ENCODE results near the gene PPP1R13B. TPM values are rescaled to one million over a fixed set of nuclear protein-coding genes. Genes with fewer than 3 reads are reported as not detected.

Gene PPP1R13B
- total RNA-seq, 1 experiment from 2014 or later, result 10.3 TPM

DNA sequence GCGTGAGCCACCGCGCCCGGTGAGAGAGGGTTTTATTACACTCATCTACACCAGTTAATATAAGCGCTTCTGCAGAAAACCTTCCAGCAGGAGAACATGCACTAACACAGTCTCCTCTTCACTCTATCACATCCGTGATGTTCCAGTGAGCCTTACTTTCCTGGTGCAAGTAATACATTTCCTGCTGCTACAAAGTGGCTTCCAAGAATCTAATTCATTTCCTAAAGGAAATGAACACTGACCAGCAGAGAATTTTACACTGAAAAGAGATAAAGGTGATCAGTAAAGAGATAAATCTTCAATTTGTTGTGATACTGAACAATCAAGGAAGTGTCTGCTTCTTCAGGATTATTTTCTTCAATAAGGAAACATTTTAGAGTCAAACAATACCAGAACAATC lies 92.3 kb downstream of the PPP1R13B start:
- CTCF ChIA-PET, result interaction anchor here (1.3 kb wide), 1 partner anchor 146 kb away, joined by 6 read pairs; no protein-coding TSS in a partner anchor
- POLR2A ChIA-PET, result interaction anchor here (0.7 kb wide), 1 partner anchor 23 kb away, joined by 8 read pairs; no protein-coding TSS in a partner anchor
- H3K4me1 Mint-ChIP-seq, result peaks cover 6% of the 10 kb centered on the region; the same call in 1 of the 2 replicates
- H3K9me3 Mint-ChIP-seq, result no peaks in the 10 kb centered on the region
- TF ChIP-seq ESRRA (CRISPR knock-in tag; IDR thresholded peaks at IDR 0.05; ENCODE audit: borderline replicate concordance) (no peak), FOXJ3 (CRISPR knock-in tag; IDR thresholded peaks at IDR 0.05; ENCODE audit: borderline replicate concordance) (no peak), ZNF263 (CRISPR knock-in tag; IDR thresholded peaks at IDR 0.05; ENCODE audit: low read depth) (no peak)
- TF ChIP-seq, protein P1, sequence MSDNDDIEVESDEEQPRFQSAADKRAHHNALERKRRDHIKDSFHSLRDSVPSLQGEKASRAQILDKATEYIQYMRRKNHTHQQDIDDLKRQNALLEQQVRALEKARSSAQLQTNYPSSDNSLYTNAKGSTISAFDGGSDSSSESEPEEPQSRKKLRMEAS (CRISPR knock-in tag; IDR thresholded peaks at IDR 0.05), result no peak
- TF ChIP-seq, protein P2, sequence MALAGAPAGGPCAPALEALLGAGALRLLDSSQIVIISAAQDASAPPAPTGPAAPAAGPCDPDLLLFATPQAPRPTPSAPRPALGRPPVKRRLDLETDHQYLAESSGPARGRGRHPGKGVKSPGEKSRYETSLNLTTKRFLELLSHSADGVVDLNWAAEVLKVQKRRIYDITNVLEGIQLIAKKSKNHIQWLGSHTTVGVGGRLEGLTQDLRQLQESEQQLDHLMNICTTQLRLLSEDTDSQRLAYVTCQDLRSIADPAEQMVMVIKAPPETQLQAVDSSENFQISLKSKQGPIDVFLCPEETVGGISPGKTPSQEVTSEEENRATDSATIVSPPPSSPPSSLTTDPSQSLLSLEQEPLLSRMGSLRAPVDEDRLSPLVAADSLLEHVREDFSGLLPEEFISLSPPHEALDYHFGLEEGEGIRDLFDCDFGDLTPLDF (CRISPR knock-in tag; IDR thresholded peaks at IDR 0.05), result no peak
- TF ChIP-seq, protein P3, sequence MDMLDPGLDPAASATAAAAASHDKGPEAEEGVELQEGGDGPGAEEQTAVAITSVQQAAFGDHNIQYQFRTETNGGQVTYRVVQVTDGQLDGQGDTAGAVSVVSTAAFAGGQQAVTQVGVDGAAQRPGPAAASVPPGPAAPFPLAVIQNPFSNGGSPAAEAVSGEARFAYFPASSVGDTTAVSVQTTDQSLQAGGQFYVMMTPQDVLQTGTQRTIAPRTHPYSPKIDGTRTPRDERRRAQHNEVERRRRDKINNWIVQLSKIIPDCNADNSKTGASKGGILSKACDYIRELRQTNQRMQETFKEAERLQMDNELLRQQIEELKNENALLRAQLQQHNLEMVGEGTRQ (CRISPR knock-in tag; IDR thresholded peaks at IDR 0.05), result no peak
- TF ChIP-seq, protein P4, sequence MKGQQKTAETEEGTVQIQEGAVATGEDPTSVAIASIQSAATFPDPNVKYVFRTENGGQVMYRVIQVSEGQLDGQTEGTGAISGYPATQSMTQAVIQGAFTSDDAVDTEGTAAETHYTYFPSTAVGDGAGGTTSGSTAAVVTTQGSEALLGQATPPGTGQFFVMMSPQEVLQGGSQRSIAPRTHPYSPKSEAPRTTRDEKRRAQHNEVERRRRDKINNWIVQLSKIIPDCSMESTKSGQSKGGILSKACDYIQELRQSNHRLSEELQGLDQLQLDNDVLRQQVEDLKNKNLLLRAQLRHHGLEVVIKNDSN (CRISPR knock-in tag; IDR thresholded peaks at IDR 0.05), result no peak
- no peak overlapping the region for H3K27ac Mint-ChIP-seq
- DNase-seq (ENCODE audit: low spot score), result no peak
- no peaks in the 10 kb centered on the region for H3K36me3 Mint-ChIP-seq
- H3K4me3 Mint-ChIP-seq, result no peak overlapping the region
- no peaks in the 10 kb centered on the region; the same call in 1 of the 2 replicates for H3K27me3 Mint-ChIP-seq (ENCODE audit: low read depth)
- ATAC-seq, result no peak

DNA sequence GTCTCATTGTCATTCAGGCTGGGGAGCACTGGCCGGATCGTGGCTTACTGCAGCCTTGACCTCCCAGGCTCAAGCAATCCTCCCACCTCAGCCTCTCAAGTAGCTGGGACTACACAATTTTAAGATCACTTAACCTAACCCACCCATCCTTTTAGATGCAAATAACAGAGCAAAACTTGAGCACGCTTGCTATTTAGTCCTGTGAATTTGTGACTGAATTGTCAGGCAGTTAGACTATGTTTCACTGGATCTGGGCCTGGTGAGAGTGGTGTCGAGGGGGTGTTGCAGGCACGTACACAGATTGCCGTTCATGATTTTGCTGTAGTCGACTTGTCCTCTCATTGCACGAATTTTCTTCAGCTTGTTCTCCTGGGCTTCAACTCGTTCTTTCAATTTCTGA lies 93.6 kb downstream of the PPP1R13B start:
- peak overlapping the region; percentile 57; the same call in 1 of the 2 replicates for H3K27ac Mint-ChIP-seq

DNA sequence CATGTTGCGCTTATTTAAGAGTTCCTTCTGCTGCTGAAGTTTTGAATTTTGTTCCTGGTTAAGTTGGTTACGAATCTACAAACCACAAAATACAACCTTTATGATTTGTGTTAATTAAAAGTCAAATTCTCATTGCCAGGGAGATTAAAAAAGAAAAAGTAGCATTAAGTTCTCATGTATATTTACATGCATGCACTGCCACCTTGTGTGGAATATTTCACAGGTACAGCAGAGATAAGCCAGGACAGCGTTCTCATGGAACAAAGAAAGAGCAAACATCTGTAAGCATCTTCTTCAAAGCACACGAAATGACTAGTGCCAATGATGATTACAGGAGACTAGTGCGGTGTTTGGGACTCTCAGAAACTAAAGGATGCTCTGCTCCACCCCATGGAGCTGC lies 97.5 kb downstream of the PPP1R13B start:
- CTCF ChIA-PET, result no interaction called here
- Mint-ChIP-seq H3K27me3 (ENCODE audit: low read depth) (no peaks in the 10 kb centered on the region), H3K4me1 (peaks cover 6% of the 10 kb centered on the region; the same call in 1 of the 2 replicates), H3K36me3 (no peaks in the 10 kb centered on the region), H3K27ac (no peak overlapping the region), H3K9me3 (no peaks in the 10 kb centered on the region), H3K4me3 (no peak overlapping the region)
- ATAC-seq (no peak), DNase-seq (ENCODE audit: low spot score) (no peak)
- POLR2A ChIA-PET, result no interaction called here
- no peak for TF ChIP-seq CREB1 (CRISPR knock-in tag; IDR thresholded peaks at IDR 0.05)
- TF ChIP-seq, protein P5, sequence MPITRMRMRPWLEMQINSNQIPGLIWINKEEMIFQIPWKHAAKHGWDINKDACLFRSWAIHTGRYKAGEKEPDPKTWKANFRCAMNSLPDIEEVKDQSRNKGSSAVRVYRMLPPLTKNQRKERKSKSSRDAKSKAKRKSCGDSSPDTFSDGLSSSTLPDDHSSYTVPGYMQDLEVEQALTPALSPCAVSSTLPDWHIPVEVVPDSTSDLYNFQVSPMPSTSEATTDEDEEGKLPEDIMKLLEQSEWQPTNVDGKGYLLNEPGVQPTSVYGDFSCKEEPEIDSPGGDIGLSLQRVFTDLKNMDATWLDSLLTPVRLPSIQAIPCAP (CRISPR knock-in tag; IDR thresholded peaks at IDR 0.05), result no peak
- no peak for TF ChIP-seq SOX15 (CRISPR knock-in tag; IDR thresholded peaks at IDR 0.05)
- TF ChIP-seq, protein P6, sequence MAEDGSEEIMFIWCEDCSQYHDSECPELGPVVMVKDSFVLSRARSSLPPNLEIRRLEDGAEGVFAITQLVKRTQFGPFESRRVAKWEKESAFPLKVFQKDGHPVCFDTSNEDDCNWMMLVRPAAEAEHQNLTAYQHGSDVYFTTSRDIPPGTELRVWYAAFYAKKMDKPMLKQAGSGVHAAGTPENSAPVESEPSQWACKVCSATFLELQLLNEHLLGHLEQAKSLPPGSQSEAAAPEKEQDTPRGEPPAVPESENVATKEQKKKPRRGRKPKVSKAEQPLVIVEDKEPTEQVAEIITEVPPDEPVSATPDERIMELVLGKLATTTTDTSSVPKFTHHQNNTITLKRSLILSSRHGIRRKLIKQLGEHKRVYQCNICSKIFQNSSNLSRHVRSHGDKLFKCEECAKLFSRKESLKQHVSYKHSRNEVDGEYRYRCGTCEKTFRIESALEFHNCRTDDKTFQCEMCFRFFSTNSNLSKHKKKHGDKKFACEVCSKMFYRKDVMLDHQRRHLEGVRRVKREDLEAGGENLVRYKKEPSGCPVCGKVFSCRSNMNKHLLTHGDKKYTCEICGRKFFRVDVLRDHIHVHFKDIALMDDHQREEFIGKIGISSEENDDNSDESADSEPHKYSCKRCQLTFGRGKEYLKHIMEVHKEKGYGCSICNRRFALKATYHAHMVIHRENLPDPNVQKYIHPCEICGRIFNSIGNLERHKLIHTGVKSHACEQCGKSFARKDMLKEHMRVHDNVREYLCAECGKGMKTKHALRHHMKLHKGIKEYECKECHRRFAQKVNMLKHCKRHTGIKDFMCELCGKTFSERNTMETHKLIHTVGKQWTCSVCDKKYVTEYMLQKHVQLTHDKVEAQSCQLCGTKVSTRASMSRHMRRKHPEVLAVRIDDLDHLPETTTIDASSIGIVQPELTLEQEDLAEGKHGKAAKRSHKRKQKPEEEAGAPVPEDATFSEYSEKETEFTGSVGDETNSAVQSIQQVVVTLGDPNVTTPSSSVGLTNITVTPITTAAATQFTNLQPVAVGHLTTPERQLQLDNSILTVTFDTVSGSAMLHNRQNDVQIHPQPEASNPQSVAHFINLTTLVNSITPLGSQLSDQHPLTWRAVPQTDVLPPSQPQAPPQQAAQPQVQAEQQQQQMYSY (CRISPR knock-in tag; IDR thresholded peaks at IDR 0.05), result no peak
- TF ChIP-seq JUN (CRISPR knock-in tag; IDR thresholded peaks at IDR 0.05), result no peak
- TF ChIP-seq GTF2I (CRISPR knock-in tag; conservative IDR thresholded peaks at IDR 0.05), result no peak
- no peak for TF ChIP-seq ETV6 (CRISPR knock-in tag; IDR thresholded peaks at IDR 0.05)
- TF ChIP-seq CREM (CRISPR knock-in tag; IDR thresholded peaks at IDR 0.05), result no peak
- no peak for TF ChIP-seq FOXP1 (CRISPR knock-in tag; IDR thresholded peaks at IDR 0.05; ENCODE audit: borderline replicate concordance)

More for the DNA sequence above, 93.6 kb downstream of the PPP1R13B start:
- H3K9me3 Mint-ChIP-seq, result no peaks in the 10 kb centered on the region
- H3K36me3 Mint-ChIP-seq, result no peaks in the 10 kb centered on the region
- ChIA-PET POLR2A (no interaction called here), CTCF (interaction anchor here (1.3 kb wide), 1 partner anchor 147 kb away, joined by 6 read pairs; no protein-coding TSS in a partner anchor)
- no peak overlapping the region for H3K4me3 Mint-ChIP-seq
- H3K4me1 Mint-ChIP-seq, result peaks cover 6% of the 10 kb centered on the region; the same call in 1 of the 2 replicates
- DNase-seq (ENCODE audit: low spot score), result no peak
- H3K27me3 Mint-ChIP-seq (ENCODE audit: low read depth), result no peaks in the 10 kb centered on the region; the same call in 1 of the 2 replicates
- TF ChIP-seq FOXK1 (CRISPR knock-in tag; IDR thresholded peaks at IDR 0.05) (no peak), NFE2L1 (CRISPR knock-in tag; IDR thresholded peaks at IDR 0.05) (no peak), MXD4 (CRISPR knock-in tag; IDR thresholded peaks at IDR 0.05; ENCODE audit: borderline replicate concordance) (no peak), EMX1 (CRISPR knock-in tag; IDR thresholded peaks at IDR 0.05) (no peak)
- TF ChIP-seq, protein P1 (CRISPR knock-in tag; IDR thresholded peaks at IDR 0.05), result no peak
- TF ChIP-seq, protein P7, sequence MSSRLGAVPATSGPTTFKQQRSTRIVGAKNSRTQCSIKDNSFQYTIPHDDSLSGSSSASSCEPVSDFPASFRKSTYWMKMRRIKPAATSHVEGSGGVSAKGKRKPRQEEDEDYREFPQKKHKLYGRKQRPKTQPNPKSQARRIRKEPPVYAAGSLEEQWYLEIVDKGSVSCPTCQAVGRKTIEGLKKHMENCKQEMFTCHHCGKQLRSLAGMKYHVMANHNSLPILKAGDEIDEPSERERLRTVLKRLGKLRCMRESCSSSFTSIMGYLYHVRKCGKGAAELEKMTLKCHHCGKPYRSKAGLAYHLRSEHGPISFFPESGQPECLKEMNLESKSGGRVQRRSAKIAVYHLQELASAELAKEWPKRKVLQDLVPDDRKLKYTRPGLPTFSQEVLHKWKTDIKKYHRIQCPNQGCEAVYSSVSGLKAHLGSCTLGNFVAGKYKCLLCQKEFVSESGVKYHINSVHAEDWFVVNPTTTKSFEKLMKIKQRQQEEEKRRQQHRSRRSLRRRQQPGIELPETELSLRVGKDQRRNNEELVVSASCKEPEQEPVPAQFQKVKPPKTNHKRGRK (CRISPR knock-in tag; IDR thresholded peaks at IDR 0.05; ENCODE audit: borderline replicate concordance), result no peak
- TF ChIP-seq, protein P8, sequence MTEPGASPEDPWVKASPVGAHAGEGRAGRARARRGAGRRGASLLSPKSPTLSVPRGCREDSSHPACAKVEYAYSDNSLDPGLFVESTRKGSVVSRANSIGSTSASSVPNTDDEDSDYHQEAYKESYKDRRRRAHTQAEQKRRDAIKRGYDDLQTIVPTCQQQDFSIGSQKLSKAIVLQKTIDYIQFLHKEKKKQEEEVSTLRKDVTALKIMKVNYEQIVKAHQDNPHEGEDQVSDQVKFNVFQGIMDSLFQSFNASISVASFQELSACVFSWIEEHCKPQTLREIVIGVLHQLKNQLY (CRISPR knock-in tag; IDR thresholded peaks at IDR 0.05), result no peak
- no peak for ATAC-seq

All from WTC11 (cell line).